ENCODE measurements around the gene HOXB5.

DNA sequence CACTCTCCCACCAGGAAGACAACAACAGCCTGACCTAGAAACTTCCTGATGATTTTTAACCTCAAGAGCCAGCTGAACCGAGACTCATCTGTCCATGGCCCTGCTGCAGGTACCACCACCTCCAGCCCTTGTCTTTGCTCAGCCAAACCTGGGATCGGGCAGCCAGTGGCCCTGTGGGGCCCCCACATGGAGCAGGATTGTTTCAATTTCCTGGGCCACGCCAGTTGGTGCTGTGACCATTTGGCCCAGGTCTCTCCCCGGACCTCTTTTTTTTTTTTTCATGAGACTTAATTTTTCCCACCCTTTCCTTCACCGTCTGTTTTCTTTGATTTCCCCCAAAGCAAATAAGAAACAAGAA lies 40.4 kb downstream of the HOXB5 start:
- TF ChIP-seq ZBTB20 (tag by site-specific recombination; IDR thresholded peaks at IDR 0.05) (no peak), ZNF335 (tag by site-specific recombination; conservative IDR thresholded peaks at IDR 0.05) (no peak), ZNF777 (tag by site-specific recombination; IDR thresholded peaks at IDR 0.05; ENCODE audit: borderline replicate concordance) (no peak)
- TF ChIP-seq, protein P1, sequence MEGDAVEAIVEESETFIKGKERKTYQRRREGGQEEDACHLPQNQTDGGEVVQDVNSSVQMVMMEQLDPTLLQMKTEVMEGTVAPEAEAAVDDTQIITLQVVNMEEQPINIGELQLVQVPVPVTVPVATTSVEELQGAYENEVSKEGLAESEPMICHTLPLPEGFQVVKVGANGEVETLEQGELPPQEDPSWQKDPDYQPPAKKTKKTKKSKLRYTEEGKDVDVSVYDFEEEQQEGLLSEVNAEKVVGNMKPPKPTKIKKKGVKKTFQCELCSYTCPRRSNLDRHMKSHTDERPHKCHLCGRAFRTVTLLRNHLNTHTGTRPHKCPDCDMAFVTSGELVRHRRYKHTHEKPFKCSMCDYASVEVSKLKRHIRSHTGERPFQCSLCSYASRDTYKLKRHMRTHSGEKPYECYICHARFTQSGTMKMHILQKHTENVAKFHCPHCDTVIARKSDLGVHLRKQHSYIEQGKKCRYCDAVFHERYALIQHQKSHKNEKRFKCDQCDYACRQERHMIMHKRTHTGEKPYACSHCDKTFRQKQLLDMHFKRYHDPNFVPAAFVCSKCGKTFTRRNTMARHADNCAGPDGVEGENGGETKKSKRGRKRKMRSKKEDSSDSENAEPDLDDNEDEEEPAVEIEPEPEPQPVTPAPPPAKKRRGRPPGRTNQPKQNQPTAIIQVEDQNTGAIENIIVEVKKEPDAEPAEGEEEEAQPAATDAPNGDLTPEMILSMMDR (tag by site-specific recombination; IDR thresholded peaks at IDR 0.05): no peak
